Measurements from ENCODE around the gene GLS2.

GRCh38 chr12:56462565-56462964 lies 25.4 kb downstream of the GLS2 start:
- no peak for TF ChIP-seq POLR2A (IDR thresholded peaks at IDR 0.05)
- no peak for TF ChIP-seq CTCF (IDR thresholded peaks at IDR 0.05)
- TF ChIP-seq EP300 (IDR thresholded peaks at IDR 0.05), result no peak

Measured in ovary (tissue), 3 donors.